Lung (tissue), 12 donors: Measurements from ENCODE around the gene NLN. TPM values are rescaled to one million over a fixed set of nuclear protein-coding genes. Genes with fewer than 3 reads are reported as not detected.

Experiments used
- ATAC-seq: fragments of 200-7000 bp; cut with Tn5 transposase; one replicate; pipeline ENCODE4 v1.9.1; 2020; ENCODE audit warnings: moderate number of reproducible peaks; ENCODE audit not compliant: insufficient read depth, low FRiP score
- DNase-seq, 3 donors: peaks; one replicate each; pipeline ENCODE4 v3.0.0-alpha.2; 2013 to 2017
- H3K27ac ChIP-seq, 2 donors: one replicate each; pipeline ENCODE4 v1.5.1; 2013; ENCODE audit warnings: mild to moderate bottlenecking in 2 of 2, moderate library complexity in 2 of 2, control low read depth in 1 of 2, inconsistent platforms in 1 of 2, low read depth in 1 of 2, low read length in 1 of 2
- H3K27me3 ChIP-seq, 3 donors: one replicate each; pipeline ENCODE4 v1.5.1; 2013; ENCODE audit warnings: low read length in 2 of 3; ENCODE audit not compliant: control insufficient read depth in 3 of 3, insufficient read depth in 3 of 3
- H3K36me3 ChIP-seq, 4 donors: one replicate each; pipeline ENCODE4 v1.5.1; 2013; ENCODE audit warnings: low read length in 4 of 4, mild to moderate bottlenecking in 1 of 4, moderate library complexity in 1 of 4; ENCODE audit not compliant: control insufficient read depth in 4 of 4, insufficient read depth in 4 of 4
- H3K4me1 ChIP-seq, 5 donors: one replicate each; pipeline ENCODE4 v1.5.1; 2013; ENCODE audit warnings: low read length in 5 of 5, mild to moderate bottlenecking in 2 of 5, moderate library complexity in 1 of 5; ENCODE audit not compliant: control insufficient read depth in 5 of 5, insufficient read depth in 5 of 5
- H3K4me3 ChIP-seq: one replicate; pipeline ENCODE4 v1.5.1; 2013; ENCODE audit warnings: mild to moderate bottlenecking, control low read depth, moderate library complexity
- H3K9ac ChIP-seq, 2 donors: one replicate each; pipeline ENCODE4 v1.5.1; 2013; ENCODE audit warnings: low read length in 2 of 2, control low read depth in 1 of 2; ENCODE audit not compliant: insufficient read depth in 1 of 2
- H3K9me3 ChIP-seq, 4 donors: one replicate each; pipeline ENCODE4 v1.5.1; 2013; ENCODE audit warnings: low read length in 3 of 4, mild to moderate bottlenecking in 1 of 4, moderate library complexity in 1 of 4; ENCODE audit not compliant: control insufficient read depth in 4 of 4, insufficient read depth in 3 of 4
- WGBS, 2 donors: extraction: QIAGEN DNeasy Blood & Tissue Kit; methylation state at CpG; one replicate each; pipeline ENCODE4 v1.1.7; 2013; 5-methylcytosine and 5-hydroxymethylcytosine counted together
- polyA plus RNA-seq, 2 donors: library from polyadenylated mRNA; stranded (reverse); fragments of 200-250 nt; gene quantifications; one replicate each; pipeline ENCODE4 v1.2.1, GENCODE V29; 2013
- total RNA-seq, 2 donors: library from RNA; depleted of rRNA in 1 of 2; stranded (reverse); fragments of >200 nt in 1 of 2; gene quantifications; one replicate each; pipeline ENCODE4 v1.2.1, GENCODE V29; 2014 to 2021
- TF ChIP-seq, protein P1 (sequence below): IDR thresholded peaks from 2 replicates; pipeline ENCODE4 v1.5.1; 2012; ENCODE audit warnings: mild to moderate bottlenecking; ENCODE audit errors: control extremely low read depth, extremely low read depth
- donor health status: control.
- donor health status: control.
- donor health status: Bipolar disorder and iron deficiency.
- donor health status: healthy.
- donor health status: DM: yes; HTN: yes; CAD: no.

Gene NLN
- total and polyA plus RNA-seq, 4 donors, result 2.9 to 21.3 (median 11.8) TPM

DNA sequence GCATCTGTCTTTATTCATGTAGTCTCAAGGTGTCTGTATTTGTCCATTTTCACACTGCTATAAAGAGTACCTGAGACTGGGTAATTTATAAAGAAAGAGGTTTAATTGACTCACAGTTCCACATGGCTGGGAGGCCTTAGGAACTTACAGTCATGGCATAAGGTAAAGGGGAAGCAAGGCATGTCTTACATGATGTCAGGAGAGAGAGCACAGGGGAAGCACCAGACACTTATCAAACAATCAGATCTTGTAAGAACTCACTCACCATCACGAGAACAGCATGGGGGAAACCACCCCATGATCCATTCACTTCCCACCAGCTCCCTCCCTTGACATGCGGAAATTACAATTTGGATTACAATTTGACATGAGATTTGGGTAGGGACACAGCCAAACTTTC lies 44.2 kb downstream of the NLN start:
- no peak overlapping the region for H3K4me3 ChIP-seq
- DNase-seq, result no peak
- peaks cover 0 to 4% (median 0%) of the 10 kb centered on the region in 4 donors for H3K36me3 ChIP-seq
- no peaks in the 10 kb centered on the region for H3K27me3 ChIP-seq
- H3K27ac ChIP-seq, result no peak overlapping the region
- H3K9ac ChIP-seq, result no peak overlapping the region
- peaks cover 0 to under 1% (median 0%) of the 10 kb centered on the region in 5 donors for H3K4me1 ChIP-seq
- WGBS, 2 donors, result 54 to 89% methylated on average over 2 of the region's 2 CpGs
- TF ChIP-seq, protein P1, sequence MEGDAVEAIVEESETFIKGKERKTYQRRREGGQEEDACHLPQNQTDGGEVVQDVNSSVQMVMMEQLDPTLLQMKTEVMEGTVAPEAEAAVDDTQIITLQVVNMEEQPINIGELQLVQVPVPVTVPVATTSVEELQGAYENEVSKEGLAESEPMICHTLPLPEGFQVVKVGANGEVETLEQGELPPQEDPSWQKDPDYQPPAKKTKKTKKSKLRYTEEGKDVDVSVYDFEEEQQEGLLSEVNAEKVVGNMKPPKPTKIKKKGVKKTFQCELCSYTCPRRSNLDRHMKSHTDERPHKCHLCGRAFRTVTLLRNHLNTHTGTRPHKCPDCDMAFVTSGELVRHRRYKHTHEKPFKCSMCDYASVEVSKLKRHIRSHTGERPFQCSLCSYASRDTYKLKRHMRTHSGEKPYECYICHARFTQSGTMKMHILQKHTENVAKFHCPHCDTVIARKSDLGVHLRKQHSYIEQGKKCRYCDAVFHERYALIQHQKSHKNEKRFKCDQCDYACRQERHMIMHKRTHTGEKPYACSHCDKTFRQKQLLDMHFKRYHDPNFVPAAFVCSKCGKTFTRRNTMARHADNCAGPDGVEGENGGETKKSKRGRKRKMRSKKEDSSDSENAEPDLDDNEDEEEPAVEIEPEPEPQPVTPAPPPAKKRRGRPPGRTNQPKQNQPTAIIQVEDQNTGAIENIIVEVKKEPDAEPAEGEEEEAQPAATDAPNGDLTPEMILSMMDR, result no peak
- no peak for ATAC-seq
- peaks cover 0 to 3% (median 0%) of the 10 kb centered on the region in 4 donors for H3K9me3 ChIP-seq

DNA sequence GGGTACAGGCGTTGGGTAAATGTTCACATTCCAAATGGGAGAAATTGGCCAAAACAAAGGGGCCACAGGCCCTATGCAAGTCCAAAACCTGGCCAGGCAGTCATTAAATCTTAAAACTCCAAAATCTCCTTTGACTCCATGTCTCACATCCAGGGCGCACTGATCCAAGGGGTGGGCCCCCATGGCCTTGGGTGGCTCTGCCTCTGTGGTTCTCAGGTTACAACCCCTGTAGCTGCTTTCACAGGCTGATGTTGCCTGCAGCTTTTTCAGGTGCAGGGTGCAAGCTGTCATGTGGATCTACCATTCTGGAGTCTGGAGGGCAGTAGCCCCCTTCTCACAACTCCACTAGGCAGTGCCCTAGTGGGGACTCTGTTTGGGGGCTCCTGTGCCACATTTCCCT lies 44.8 kb downstream of the NLN start:
- no peaks in the 10 kb centered on the region for H3K4me1 ChIP-seq
- no peak overlapping the region for H3K9ac ChIP-seq
- H3K36me3 ChIP-seq, result peaks cover 0 to 4% (median 0%) of the 10 kb centered on the region in 4 donors
- DNase-seq (no peak), ATAC-seq (no peak)
- no peak overlapping the region for H3K27ac ChIP-seq
- peaks cover 0 to 3% (median 0%) of the 10 kb centered on the region in 4 donors for H3K9me3 ChIP-seq
- no peaks in the 10 kb centered on the region for H3K27me3 ChIP-seq
- TF ChIP-seq, protein P1, result no peak
- 97 to 98% methylated on average over 2 of the region's 2 CpGs for WGBS, 2 donors
- H3K4me3 ChIP-seq, result no peak overlapping the region

DNA sequence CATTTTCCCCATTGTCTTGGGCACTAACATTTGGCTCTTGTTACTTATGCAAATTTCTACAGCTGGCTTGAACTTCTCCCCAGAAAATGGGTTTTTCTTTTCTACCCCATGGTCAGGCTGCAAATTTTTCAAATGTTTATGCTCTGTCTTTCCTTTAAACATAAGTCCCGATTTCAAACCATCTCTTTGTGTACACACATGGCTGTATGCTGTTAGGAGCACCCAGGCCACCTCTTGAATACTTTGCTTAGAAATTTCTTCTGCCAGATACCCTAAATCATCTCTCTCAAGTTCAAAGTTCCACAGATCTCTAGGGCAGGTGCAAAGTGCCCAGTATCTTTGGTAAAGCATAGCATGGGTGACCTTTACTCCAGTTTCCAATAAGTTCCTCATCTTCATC lies 45.6 kb downstream of the NLN start:
- ATAC-seq (no peak), DNase-seq (no peak)
- Histone ChIP-seq H3K9me3 (peaks cover 0 to 3% (median 0%) of the 10 kb centered on the region in 4 donors), H3K4me3 (no peak overlapping the region), H3K9ac (no peak overlapping the region), H3K27ac (no peak overlapping the region), H3K4me1 (no peaks in the 10 kb centered on the region), H3K36me3 (peaks cover 0 to 4% (median 0%) of the 10 kb centered on the region in 4 donors), H3K27me3 (no peaks in the 10 kb centered on the region)
- TF ChIP-seq, protein P1, result no peak
- WGBS, 2 donors, result 96 to 99% methylated on average over 1 of the region's 1 CpG
